DMS79 treated with DMSO at 0.1 percent for 48 hours (cell line): Measurements from ENCODE around the gene GNB1L.
"Not testable (repeated sequence)": the region's sequence is repeated elsewhere in the genome, so short reads cannot be mapped to it uniquely, and the experiment has no call there.

Experiments
- DNase-seq: peaks from one replicate; lab custom pipeline; 2025; lab: John Stamatoyannopoulos, UW

GNB1L gene

GRCh38 chr22:19888131-19888746 is 33.6 kb upstream of the GNB1L start:
- no peak for DNase-seq

GRCh38 chr22:19887256-19887985 is 32.7 kb upstream of the GNB1L start:
- no peak for DNase-seq

GRCh38 chr22:19886605-19887255 is 32.1 kb upstream of the GNB1L start:
- DNase-seq, result no peak

DNA sequence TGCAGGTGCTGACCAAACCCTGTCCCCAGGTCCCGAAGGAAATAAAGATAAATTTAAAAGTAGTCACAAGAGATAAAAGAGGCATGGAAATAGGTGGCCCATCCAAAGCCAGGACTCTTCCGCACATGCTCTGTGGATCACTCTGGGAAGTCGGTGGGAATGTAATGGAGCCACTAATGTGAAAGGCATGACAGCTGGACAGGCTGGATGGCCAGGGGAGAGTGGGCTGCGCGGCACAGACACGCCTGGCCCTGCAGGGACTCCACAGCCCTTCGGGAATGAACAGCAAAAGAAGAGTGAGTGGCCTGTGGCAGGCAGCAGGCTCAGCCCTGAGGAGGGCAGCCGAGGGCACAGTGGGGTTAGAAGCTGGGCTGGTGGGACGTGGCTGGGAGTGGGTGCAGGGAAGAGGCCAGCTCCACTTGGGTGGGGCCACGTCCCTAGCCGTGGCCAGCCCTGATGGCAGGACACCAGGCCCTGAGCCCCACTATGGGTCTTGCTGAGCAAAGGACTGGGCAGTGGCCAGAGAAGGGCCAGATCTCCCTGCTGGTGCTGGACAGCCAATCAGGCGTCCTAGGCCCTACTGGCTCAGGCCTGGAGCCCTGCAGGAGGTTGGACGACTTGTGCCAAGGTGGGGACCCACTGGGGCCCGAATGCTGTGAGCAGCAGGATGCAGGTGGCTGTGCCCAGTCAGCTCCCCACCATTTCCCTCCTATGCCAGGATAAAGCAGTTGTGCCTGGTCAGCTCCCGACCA is 31.3 kb upstream of the GNB1L start:
- DNase-seq, result no peak

DNA sequence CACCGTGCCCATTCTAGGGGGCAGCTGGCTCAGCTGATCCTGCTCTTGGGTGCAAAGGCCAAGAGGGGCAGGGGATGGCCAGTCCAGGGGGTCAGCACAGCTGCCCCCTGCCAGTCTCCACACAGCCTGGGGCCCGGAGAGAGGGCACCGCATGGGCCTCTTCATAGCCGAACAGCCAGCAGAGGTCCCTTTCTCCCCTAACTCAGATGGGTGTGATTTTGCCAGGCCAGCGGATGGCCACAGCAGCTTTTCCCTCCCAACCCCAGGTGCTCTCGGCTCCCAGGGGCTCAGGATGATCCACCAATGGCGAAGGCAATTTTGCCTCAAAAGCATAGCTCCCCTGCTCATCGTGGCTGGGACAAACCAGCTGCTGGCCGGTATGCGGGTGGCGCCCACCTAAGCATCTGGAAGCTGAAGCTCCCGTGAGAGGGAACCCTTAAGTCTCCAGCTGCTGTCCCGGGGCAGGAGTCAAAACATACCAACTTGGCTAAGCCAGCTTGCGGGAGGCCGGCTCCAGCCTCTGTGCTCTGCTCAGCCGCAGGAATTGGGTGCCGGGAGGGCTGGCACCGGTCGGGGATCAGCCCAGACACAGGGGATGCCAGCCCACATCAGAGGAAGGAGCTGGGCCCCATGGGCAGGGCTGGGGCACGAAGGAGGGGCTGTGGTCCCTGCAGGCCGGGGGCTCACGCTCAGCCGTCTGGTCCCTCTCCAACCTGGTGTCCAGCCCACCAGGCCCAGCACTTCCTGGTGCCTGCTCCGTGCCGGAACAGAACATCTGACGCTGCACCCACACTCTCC is 30.5 kb upstream of the GNB1L start:
- no peak for DNase-seq

DNA sequence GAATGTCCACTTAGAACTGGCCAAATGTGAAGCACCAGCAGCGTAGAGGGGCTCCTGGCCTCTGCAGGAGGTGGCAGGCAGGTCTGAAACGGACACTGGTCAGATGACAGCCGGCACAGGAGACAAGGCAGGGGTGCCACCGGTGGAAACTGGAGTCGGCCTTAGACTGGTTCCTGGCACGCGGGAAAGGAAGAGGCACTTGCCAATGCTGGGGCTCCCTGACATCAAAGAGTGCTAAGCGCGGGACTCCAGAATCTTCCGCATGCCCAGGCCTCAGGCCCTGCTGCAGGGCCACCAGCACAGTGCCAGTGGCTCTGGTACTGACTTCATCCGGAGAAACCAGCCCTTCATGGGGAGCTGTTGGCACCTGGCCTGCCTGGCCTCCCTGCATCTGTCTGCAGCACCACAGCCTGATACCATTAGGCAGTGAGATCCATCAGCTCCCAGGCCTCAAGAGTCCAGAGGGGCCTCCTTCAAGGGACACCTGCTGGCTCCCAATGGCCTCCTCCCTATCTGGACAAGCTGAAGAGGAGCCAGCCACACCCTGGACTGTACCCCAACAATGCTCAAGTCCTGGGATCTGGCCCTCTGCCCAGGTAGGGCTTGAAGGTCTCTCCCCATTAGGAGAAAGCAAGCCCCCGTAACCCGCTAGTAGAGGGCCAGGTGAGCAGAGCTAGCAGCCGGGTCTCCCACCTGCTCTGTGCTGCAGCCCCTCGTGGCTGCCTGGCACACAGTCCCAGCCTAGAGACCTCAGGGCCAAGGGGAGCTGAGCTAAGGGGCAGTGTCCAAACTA is 29.7 kb upstream of the GNB1L start:
- peak; percentile 36 for DNase-seq

GRCh38 chr22:19883446-19883845 is 28.8 kb upstream of the GNB1L start:
- DNase-seq, result not testable (repeated sequence)

GRCh38 chr22:19882446-19883381 is 28.0 kb upstream of the GNB1L start:
- DNase-seq, result no peak

DNA sequence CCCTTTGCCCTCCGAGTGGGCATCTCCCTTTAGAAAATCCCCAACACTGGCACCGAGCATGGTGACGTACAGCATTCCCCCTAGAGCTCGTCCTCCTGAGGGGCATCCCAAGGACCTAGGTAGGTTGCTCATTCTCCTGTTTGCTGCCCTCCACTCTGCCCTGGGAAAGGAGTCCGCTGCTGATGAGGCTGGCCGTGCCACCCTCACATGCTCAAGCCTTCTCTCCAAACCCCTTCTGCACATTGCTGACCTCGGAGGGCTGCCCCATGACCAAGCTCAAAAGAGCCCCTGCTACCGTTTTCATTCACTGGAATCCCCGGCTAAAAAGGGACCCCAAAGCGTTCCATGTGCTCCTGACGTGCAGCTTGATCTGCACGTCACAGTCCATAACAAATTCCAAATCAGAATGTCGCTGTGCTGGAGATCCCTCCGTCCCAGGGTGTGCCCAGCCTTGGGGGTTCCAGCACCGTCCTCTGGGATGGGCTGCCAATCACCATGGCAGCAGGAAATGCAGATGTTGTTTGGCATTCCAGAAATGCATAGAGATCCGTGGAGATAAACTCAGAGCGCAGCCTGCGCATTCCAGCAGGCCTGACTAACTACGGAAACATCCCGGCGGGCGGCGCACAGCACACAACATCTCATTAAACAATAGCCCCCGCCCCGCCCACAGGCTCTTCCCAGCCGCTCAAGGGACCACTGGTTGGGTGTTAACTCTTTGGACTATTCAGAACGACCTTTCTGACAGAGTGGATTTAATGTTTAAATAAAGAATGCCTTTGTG is 26.3 kb upstream of the GNB1L start:
- DNase-seq, result no peak

- DNase-seq, result no peak
Measured at GRCh38 chr22:19879992-19880785, 25.5 kb upstream of the GNB1L start.

- no peak for DNase-seq
Measured at GRCh38 chr22:19879643-19879991, 24.9 kb upstream of the GNB1L start.

- DNase-seq, result no peak
Measured at GRCh38 chr22:19879246-19879570, 24.5 kb upstream of the GNB1L start.

DNA sequence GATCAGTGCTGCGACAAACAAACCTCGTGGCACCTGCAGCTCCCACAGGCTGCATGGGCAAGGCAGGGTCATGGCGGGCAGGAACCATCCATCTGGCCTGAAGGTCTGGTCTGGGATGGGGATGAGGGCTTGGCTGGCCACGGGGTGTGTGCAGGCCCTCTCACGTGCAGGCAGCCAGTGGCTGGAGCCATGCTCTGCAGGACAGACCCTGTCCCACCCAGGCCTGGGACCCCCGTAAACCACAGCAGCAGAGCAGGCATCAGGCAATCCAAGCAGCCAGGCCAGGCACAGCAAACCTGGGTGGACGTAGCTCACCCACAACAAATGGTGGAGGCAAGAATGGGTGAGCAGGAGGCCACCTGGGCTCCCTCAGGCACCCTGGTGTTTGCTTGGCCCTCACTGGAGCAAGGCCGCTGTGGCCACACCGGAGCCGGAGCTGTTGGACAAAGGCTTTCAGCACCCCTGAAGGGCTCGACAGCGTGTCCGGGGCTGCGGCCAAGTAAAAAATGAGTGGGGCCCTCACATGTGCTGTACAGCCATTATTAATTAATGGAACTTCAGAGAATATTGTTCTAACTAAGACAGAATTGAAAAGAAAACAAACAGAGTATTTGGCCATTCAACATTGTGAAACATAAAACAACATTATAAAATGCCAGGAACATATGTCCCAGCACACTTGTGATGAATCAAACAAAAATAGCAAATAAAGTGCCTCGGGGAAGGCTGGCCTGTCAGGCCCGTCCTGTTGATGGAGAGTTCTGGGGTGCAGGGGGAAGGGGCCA is 24.0 kb upstream of the GNB1L start:
- no peak for DNase-seq

- DNase-seq, result no peak
Measured at GRCh38 chr22:19877626-19878339, 23.1 kb upstream of the GNB1L start.

- no peak for DNase-seq
Measured at GRCh38 chr22:19876941-19877625, 22.4 kb upstream of the GNB1L start.

DNA sequence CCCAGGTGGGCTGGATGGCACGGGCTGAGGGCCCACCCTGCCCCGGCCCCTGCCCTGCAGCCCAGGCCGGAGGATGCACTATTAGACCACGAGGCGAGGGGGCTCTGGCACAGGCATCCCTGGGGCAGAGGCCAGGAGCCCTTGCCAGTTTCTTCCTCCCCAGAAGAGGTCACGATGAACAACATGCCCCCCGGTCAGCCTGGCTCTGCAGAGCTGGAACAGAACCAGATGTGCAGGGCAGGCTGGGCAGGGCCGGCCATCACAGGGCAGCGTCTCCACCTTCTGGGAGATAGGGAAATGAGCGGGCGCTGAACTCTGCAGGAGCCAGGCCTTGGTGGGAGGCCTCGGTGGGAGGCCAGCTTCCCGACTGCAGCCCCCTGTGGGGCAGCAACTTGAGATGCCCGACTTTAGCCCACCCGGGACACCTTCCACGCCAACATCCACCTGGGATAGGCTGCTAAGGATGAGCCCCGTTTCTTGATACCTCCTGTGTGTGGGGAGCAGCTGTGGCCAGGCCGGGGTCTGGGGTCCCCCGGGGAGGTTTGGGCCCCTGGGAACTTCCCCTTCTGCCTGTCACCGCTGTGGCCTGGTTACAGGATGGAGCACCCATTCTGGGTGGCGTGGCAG is 21.8 kb upstream of the GNB1L start:
- no peak for DNase-seq
